Endothelial cell of hepatic sinusoid (primary cell): ENCODE results near the gene GOLGA8J.
"Not testable (repeated sequence)": the region's sequence is repeated elsewhere in the genome, so short reads cannot be mapped to it uniquely, and the experiment has no call there.

ENCODE experiments used
- in situ Hi-C: cut with HindIII; loops from 2 replicates; pipeline ENCODE4 v1.10.0; 2017; ENCODE audit warnings: low sequenced_read_pairs

GOLGA8J gene

GRCh38 chr15:30082655-30083054 is at the start of gene GOLGA8J:
Gene GOLGA8J (plus strand): TSS chr15:30082955. CDS start chr15:30083053, 98 bp downstream.
- in situ Hi-C loops = not testable (repeated sequence)

DNA sequence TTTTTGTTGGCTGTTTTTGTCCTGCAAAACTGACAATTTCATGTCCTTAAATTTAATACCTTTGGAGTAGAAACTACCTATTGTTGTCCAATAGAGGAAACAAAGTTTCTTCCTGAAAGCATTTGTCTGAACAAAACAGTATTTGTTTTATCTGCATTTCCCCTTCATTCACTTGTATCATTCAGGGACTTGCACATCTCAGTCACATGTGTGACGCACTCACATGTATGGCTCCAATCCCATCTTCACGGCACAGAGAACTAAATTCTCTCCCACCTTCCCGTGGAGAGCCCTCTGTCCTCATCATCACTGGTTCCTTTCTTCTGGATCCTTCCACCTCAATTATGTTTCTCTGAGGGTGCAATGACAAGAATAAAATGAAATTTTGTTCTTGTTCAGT is 49.5 kb upstream of the GOLGA8J start:
- in situ Hi-C loops = no loop called here

GRCh38 chr15:30033763-30034162 is 49.0 kb upstream of the GOLGA8J start:
- in situ Hi-C loops = no loop called here

GRCh38 chr15:30036036-30036703 is 46.6 kb upstream of the GOLGA8J start:
- in situ Hi-C loops = no loop called here

GRCh38 chr15:30038667-30039523 is 43.9 kb upstream of the GOLGA8J start:
- in situ Hi-C loops = no loop called here

- in situ Hi-C loops = no loop called here
Measured at GRCh38 chr15:30041868-30042267, 40.9 kb upstream of the GOLGA8J start.

DNA sequence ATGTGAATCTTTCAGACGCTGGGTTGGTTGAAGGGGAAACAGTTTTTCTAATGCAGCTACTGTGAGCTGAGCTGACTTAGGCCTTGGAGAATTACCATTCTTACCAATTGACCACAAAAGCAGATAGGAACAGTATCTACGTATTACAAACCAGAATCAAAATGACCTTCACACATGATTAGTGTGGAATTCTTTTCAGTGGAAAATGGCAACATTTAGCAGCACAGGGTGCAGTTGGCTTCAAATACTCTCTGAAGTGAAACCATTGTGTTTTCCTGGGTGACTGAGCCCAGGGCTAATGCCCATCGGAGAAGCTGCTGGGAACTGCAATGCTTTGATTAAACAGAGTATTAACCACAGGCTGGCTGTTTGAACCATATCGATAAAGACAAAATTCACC is 40.2 kb upstream of the GOLGA8J start:
- in situ Hi-C loops = no loop called here

GRCh38 chr15:30043211-30043655 is 39.5 kb upstream of the GOLGA8J start:
- in situ Hi-C loops = no loop called here

- in situ Hi-C loops = no loop called here
Measured at GRCh38 chr15:30044377-30044776, 38.4 kb upstream of the GOLGA8J start.

- in situ Hi-C loops = not testable (repeated sequence)
Measured at GRCh38 chr15:30044826-30045225, 37.9 kb upstream of the GOLGA8J start.

- in situ Hi-C loops = not testable (repeated sequence)
Measured at GRCh38 chr15:30045248-30046041, 37.3 kb upstream of the GOLGA8J start.

GRCh38 chr15:30046430-30046829 is 36.3 kb upstream of the GOLGA8J start:
- in situ Hi-C loops = no loop called here

GRCh38 chr15:30055604-30056003 is 27.2 kb upstream of the GOLGA8J start:
- in situ Hi-C loops = no loop called here

GRCh38 chr15:30056166-30056565 is 26.6 kb upstream of the GOLGA8J start:
- in situ Hi-C loops = no loop called here

DNA sequence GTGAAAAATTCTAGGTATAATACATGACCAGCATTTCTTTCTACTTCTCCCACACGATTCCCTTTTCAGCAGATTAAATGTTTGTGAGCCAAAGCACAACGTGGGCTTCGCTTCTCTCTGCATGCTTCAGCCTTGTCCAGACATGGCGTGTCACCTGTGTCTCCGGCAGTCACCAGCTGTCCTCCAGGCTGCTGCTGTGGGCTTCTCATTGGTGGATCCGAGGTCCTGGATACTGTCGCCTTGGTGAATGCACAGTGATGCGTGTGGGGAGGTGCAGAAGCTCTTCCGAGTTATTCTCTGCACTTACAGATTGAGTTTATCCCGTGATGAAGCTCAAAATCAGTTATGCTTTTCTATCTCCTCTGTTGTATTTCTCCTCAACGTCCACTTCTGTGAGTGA is 23.0 kb upstream of the GOLGA8J start:
- in situ Hi-C loops = no loop called here

GRCh38 chr15:30062881-30063280 is 19.9 kb upstream of the GOLGA8J start:
- in situ Hi-C loops = no loop called here

DNA sequence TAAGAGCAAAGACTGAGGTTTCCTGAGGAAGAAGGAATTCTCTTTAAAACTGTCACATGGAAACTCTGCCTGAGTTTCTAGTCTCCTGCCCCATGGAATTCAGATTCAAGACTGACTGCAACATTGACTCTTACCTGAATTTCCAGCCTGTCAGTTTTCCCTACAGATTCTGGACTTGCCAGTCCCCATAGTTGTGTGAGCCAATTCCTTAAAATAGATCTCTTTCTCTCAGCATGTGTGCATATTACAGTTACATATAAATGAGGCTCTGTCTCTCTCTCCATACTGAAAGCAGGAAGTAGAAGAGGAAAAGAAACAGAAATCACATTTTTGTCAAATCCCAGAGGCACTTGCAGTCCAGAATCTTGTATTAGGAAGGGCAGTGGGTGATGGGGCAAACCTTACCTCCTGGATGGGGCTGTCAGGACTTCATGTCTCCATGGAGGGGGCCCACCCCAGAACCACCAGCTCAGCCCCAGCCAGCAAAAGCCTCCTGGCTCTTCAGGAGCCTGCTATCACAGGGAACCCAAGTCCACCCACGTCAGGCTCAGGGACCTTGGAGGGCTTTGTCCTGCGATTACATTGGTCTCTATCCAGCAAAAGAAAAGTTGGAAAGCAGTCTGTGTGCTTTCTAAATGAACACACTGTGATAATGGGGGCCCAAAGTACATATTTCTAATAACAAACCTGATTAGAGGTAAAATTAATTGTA is 18.8 kb upstream of the GOLGA8J start:
- in situ Hi-C loops = no loop called here

DNA sequence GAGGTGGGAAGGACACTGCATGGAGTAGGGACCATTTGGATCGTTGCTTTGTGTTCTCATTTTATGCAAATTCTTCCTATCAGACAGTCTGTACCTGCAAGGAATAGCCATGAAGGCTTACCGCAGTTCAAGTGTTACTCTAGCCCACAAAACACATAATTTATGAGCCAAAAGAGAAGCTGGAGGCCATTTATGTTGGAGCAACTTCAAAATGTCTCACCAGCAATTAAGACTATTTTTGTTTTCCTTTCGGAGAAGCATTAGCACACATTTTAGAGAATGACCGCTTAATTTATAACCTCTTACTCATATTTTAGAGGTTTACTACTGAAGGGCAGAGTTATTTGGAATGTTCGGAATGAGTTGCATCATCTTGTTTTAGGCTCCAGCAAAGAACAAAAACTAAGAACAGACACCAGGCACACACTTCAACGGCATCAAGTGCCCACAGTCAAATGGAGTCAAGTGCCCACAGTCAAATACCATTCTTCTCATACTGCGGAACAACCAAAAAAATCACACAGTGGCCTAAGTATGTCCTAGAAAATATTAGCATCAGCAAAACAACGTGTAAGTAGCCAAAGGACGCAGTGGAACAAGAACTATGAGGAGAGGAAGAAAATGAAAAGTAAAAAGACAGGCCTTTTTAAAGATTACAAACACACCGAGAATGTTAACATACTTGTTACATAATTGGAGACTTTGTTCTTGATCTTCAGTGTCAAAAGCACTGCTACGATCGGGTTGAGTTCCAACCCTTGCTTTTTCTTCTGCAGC is 17.5 kb upstream of the GOLGA8J start:
- in situ Hi-C loops = no loop called here

DNA sequence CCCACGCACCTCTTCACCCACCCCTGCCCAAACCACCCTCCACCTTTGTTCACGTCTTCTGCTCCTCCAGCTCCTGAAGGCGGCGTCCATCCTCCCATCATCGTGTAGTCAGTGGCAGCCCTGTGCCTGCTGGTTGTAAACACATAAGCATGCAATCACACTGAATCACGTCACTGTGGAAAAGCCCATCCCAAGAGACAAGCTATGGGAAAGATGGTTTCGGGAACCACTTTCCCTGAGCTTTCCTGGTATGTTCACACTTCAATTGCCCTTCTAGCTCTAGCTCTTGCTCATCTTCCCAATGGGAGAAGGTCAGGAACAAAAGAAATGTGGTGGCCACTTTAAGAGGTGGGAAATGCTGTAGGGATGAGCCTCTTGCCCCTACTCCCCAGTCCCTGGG is 14.4 kb upstream of the GOLGA8J start:
- in situ Hi-C loops = no loop called here

- in situ Hi-C loops = no loop called here
Measured at GRCh38 chr15:30072630-30073029, 10.1 kb upstream of the GOLGA8J start.
